ENCODE results near the gene ARSG. TPM values are rescaled to one million over a fixed set of nuclear protein-coding genes. Genes with fewer than 3 reads are reported as not detected.
A peak's percentile ranks its signal among the peaks of the same experiment; 100 is the strongest.

The ARSG gene
- total and polyA plus RNA-seq, 2 of the 13 experiments (the other 11 are each of a cell fraction or from before 2014, with no cell fraction given), result 3.7 to 15.2 TPM

GRCh38 chr17:68389041-68389440, 97.7 kb downstream of the ARSG start:
- no peak overlapping the region for H3K4me3 ChIP-seq (replicated peaks in 1 of 3; ENCODE audit: insufficient read depth in 1 of 3, low read depth in 2 of 3, low read length in 3 of 3)
- peak overlapping the region; percentile 23 for H3K27ac ChIP-seq (ENCODE audit: extremely low read length, insufficient read depth, low read length)
- BruUV-seq (replicated peaks), result no TSS peak
- WGBS (ENCODE audit: low lambda C conversion rate), result 79% methylated on average over 7 of the region's 7 CpGs
- H3K79me2 ChIP-seq (ENCODE audit: insufficient read depth, low read length), result no peaks in the 10 kb centered on the region
- no peak overlapping the region for H3K4me2 ChIP-seq (ENCODE audit: low read depth, low read length)
- intact Hi-C loops (cut with micrococcal nuclease; ENCODE audit: unreplicated experiment) (no loop called here), in situ Hi-C loops (cut with HindIII; ENCODE audit: extremely low pct_ligation_motif_present, low pct_unique_long_range_greater_than_20kb) (no loop called here)
- no peak for ATAC-seq
- POLR2A ChIA-PET, result no interaction called here
- H2AFZ ChIP-seq (ENCODE audit: low read length), result no peak overlapping the region
- no peak overlapping the region for H3K9ac ChIP-seq (ENCODE audit: insufficient read depth, low read depth, low read length)
- FAIRE-seq, result no peak
- peaks cover 97% of the 10 kb centered on the region for H3K4me1 ChIP-seq (ENCODE audit: insufficient read depth, low read length)
- DNase-seq (ENCODE audit: low spot score), result no peak
- H4K20me1 ChIP-seq (ENCODE audit: insufficient read depth, low read length), result no peaks in the 10 kb centered on the region
- CTCF ChIA-PET (ENCODE audit: low intra/inter-chr PET ratio, low total read pairs), result no interaction called here
- no peaks in the 10 kb centered on the region for H3K36me3 ChIP-seq (replicated peaks in 1 of 2; ENCODE audit: control insufficient read depth in 1 of 2, insufficient read depth in 2 of 2, low read length in 2 of 2)
- TF ChIP-seq ZNF687 (CRISPR knock-in tag; IDR thresholded peaks at IDR 0.05), result peak; percentile 47; the same call in 1 of the 2 replicates
- 0 out of 2 replicates have a peak, but pooled peaks have one; percentile 8 for TF ChIP-seq ZFX (CRISPR knock-in tag; IDR thresholded peaks at IDR 0.05; ENCODE audit: low read depth)
- TF ChIP-seq ZNF33A (CRISPR knock-in tag; IDR thresholded peaks at IDR 0.05; ENCODE audit: borderline replicate concordance), result no peak
- H3K9me3 ChIP-seq (ENCODE audit: low read length), result no peaks in the 10 kb centered on the region
- no peaks in the 10 kb centered on the region for H3K27me3 ChIP-seq (ENCODE audit: control insufficient read depth in 1 of 2, insufficient read depth in 2 of 2, low read length in 2 of 2)
